Stimulated activated CD4-positive, alpha-beta T cell treated with anti-CD3 and anti-CD28 coated beads, Interleukin-2, amount 100 ng/mL, for 24 hours (primary cell): ENCODE results near the gene DBNDD2.

Experiments
- DNase-seq, 2 donors: peaks; one replicate each; pipeline ENCODE4 v3.0.0-alpha.2; 2020

Gene DBNDD2

DNA sequence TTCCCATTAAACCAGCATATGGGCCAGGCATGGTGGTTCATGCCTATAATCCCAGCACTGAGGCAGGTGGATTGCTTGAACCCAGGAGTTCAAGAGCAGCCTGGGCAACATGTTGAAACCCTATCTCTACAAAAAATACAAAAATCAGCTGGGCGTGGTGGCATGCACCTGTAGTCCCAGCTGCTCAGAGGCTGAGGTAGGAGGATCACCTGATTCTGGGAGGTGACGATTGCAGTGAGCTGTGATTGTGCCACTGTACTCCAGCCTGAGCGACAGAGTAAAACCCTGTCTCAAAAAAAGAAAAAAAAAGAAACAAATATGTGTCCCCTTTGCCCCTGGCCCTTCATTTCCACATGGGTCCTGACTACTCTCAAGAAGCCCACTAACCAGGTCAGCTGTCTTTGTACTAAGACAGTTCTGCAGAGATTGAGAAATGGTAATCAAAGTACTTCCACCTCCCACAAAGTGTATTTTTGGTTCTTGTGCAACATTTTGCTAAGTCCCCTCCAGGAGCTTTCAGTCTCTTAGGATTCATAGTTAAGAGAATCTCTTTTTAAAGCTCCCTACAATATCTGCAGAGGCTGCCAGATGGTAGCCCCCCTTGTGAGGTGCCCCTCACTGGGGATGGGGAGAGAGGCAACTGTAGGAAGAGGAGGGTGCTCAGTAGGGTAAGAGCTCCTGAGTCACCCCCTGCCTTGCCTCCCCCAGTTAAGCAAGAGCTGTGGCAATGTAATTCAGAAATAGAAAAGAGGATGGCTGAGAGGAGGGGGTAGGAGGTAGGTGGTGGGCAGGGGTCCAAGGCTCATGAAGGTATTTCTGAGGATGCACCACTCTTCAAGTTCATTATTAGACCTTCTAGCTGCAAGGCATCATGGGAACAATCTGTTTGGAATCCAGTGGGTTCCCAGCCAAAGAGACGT lies 44.9 kb downstream of the DBNDD2 start:
- no peak for DNase-seq

DNA sequence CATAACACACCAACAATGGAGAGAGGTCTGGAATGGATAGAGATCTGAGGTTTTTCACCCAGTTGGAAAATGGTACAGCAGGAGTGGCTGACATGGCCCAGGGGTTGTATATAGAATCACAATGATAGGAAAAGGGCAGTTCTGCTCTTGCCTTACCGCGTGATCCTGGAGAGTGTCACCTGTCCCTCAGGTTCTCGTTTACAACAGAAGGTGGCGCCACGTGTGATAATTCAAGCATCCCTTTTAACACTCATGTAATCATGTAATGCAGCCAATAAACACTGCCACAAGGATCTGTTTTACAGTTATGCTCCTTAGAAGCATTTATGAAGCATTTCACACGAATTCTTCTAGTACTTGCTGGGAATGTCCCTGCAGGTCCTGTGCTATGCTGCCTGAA lies 48.5 kb downstream of the DBNDD2 start:
- peak; percentile 24 to 47 for DNase-seq

DNA sequence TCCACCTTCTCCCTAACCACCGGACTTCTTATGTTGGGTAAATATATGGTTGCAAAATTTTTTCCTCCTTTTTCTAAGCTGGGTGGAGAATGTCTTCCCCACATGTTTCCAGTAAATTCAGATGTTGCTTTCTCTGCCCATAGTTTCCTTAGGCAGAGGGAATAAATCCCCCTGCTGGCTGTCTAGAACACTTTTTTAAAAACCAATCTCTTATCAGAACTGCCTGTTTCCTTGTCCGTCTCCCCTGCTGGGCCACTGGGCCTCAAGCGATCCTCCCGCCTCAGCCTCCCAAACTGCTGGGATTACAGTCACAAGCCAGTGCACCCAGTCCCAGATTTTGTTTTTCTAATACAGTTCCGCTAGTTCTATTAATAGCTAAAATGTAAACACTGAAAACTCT lies 51.5 kb downstream of the DBNDD2 start:
- no peak for DNase-seq
